Measurements from ENCODE around the gene WDR90.
A peak's percentile ranks its signal among the peaks of the same experiment; 100 is the strongest.

Gene WDR90

DNA sequence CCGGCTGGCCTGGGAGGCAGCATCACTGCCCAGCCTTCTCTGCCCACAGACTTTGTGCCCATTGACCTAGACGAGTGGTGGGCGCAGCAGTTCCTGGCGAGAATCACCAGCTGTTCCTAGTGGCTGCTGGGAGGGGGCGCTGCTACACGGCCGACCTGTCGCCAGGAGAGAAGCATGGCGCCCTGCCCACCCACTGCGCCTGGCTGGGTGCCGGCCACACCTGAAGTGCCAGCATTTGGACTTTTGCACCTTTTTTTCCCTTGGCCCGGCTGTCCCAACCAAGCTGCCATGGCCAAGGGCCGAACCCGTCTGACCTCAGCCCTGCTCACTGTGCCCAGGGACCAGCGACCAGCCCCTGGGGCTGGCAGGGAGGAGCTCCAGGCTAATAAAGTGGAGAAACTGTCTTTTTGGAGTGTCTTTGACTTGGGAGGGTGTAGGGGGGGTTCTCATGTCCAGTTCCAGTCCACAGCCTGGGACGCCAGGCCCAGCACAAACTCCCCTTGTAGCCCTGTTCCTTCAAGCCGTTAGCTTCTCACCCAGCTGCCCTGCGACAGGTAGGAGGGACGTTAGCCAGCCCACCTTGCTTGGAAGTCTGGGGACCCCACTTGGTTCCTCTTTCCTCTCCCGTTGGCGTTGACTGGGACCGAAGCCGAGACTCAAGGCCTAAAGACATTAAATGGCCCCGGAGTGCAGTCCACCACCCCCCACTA, 939 bp upstream of the WDR90 start (continued):
- TF ChIP-seq, protein P1, sequence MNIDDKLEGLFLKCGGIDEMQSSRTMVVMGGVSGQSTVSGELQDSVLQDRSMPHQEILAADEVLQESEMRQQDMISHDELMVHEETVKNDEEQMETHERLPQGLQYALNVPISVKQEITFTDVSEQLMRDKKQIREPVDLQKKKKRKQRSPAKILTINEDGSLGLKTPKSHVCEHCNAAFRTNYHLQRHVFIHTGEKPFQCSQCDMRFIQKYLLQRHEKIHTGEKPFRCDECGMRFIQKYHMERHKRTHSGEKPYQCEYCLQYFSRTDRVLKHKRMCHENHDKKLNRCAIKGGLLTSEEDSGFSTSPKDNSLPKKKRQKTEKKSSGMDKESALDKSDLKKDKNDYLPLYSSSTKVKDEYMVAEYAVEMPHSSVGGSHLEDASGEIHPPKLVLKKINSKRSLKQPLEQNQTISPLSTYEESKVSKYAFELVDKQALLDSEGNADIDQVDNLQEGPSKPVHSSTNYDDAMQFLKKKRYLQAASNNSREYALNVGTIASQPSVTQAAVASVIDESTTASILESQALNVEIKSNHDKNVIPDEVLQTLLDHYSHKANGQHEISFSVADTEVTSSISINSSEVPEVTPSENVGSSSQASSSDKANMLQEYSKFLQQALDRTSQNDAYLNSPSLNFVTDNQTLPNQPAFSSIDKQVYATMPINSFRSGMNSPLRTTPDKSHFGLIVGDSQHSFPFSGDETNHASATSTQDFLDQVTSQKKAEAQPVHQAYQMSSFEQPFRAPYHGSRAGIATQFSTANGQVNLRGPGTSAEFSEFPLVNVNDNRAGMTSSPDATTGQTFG (tag by site-specific recombination; IDR thresholded peaks at IDR 0.05; ENCODE audit: borderline replicate concordance), result no peak
- TF ChIP-seq, protein P2, sequence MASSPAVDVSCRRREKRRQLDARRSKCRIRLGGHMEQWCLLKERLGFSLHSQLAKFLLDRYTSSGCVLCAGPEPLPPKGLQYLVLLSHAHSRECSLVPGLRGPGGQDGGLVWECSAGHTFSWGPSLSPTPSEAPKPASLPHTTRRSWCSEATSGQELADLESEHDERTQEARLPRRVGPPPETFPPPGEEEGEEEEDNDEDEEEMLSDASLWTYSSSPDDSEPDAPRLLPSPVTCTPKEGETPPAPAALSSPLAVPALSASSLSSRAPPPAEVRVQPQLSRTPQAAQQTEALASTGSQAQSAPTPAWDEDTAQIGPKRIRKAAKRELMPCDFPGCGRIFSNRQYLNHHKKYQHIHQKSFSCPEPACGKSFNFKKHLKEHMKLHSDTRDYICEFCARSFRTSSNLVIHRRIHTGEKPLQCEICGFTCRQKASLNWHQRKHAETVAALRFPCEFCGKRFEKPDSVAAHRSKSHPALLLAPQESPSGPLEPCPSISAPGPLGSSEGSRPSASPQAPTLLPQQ (tag by site-specific recombination; IDR thresholded peaks at IDR 0.05), result no peak
- TF ChIP-seq ZBTB1 (tag by site-specific recombination; IDR thresholded peaks at IDR 0.05) (no peak), ZNF677 (tag by site-specific recombination; IDR thresholded peaks at IDR 0.05) (no peak), ZNF114 (tag by site-specific recombination; IDR thresholded peaks at IDR 0.05) (no peak), ZFP37 (tag by site-specific recombination; IDR thresholded peaks at IDR 0.05) (no peak), GFI1B (tag by site-specific recombination; IDR thresholded peaks at IDR 0.05) (no peak), ZNF48 (tag by site-specific recombination; IDR thresholded peaks at IDR 0.05) (no peak), OVOL3 (tag by site-specific recombination; IDR thresholded peaks at IDR 0.05) (no peak), OSR2 (tag by site-specific recombination; IDR thresholded peaks at IDR 0.05) (no peak), KLF7 (tag by site-specific recombination; IDR thresholded peaks at IDR 0.05; ENCODE audit: borderline replicate concordance) (peak; percentile 72), ZBTB17 (tag by site-specific recombination; IDR thresholded peaks at IDR 0.05) (no peak), ZNF394 (tag by site-specific recombination; IDR thresholded peaks at IDR 0.05; ENCODE audit: borderline replicate concordance) (peak; percentile 39; the same call in 1 of the 2 replicates), HOXA7 (CRISPR knock-in tag; IDR thresholded peaks at IDR 0.05; ENCODE audit: borderline replicate concordance) (no peak), ZNF707 (tag by site-specific recombination; IDR thresholded peaks at IDR 0.05) (no peak), ZNF37A (tag by site-specific recombination; IDR thresholded peaks at IDR 0.05) (no peak), ZNF544 (tag by site-specific recombination; IDR thresholded peaks at IDR 0.05) (no peak), SCRT2 (tag by site-specific recombination; IDR thresholded peaks at IDR 0.05) (peak; percentile 85), ZNF571 (tag by site-specific recombination; IDR thresholded peaks at IDR 0.05) (no peak), GLIS2 (tag by site-specific recombination; IDR thresholded peaks at IDR 0.05) (peak; percentile 79), MYNN (tag by site-specific recombination; IDR thresholded peaks at IDR 0.05; ENCODE audit: borderline replicate concordance) (no peak)
- TF ChIP-seq, protein P3, sequence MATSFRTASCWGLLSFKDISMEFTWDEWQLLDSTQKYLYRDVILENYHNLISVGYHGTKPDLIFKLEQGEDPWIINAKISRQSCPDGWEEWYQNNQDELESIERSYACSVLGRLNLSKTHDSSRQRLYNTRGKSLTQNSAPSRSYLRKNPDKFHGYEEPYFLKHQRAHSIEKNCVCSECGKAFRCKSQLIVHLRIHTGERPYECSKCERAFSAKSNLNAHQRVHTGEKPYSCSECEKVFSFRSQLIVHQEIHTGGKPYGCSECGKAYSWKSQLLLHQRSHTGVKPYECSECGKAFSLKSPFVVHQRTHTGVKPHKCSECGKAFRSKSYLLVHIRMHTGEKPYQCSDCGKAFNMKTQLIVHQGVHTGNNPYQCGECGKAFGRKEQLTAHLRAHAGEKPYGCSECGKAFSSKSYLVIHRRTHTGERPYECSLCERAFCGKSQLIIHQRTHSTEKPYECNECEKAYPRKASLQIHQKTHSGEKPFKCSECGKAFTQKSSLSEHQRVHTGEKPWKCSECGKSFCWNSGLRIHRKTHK (tag by site-specific recombination; IDR thresholded peaks at IDR 0.05), result no peak
- TF ChIP-seq, protein P4, sequence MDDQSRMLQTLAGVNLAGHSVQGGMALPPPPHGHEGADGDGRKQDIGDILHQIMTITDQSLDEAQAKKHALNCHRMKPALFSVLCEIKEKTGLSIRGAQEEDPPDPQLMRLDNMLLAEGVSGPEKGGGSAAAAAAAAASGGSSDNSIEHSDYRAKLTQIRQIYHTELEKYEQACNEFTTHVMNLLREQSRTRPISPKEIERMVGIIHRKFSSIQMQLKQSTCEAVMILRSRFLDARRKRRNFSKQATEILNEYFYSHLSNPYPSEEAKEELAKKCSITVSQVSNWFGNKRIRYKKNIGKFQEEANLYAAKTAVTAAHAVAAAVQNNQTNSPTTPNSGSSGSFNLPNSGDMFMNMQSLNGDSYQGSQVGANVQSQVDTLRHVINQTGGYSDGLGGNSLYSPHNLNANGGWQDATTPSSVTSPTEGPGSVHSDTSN (CRISPR knock-in tag; IDR thresholded peaks at IDR 0.05), result no peak
- TF ChIP-seq, protein P5, sequence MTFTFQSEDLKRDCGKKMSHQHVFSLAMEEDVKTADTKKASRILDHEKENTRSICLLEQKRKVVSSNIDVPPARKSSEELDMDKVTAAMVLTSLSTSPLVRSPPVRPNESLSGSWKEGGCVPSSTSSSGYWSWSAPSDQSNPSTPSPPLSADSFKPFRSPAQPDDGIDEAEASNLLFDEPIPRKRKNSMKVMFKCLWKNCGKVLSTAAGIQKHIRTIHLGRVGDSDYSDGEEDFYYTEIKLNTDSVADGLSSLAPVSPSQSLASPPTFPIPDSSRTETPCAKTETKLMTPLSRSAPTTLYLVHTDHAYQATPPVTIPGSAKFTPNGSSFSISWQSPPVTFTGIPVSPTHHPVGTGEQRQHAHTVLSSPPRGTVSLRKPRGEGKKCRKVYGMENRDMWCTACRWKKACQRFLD (tag by site-specific recombination; IDR thresholded peaks at IDR 0.05), result no peak
- TF ChIP-seq, protein P6, sequence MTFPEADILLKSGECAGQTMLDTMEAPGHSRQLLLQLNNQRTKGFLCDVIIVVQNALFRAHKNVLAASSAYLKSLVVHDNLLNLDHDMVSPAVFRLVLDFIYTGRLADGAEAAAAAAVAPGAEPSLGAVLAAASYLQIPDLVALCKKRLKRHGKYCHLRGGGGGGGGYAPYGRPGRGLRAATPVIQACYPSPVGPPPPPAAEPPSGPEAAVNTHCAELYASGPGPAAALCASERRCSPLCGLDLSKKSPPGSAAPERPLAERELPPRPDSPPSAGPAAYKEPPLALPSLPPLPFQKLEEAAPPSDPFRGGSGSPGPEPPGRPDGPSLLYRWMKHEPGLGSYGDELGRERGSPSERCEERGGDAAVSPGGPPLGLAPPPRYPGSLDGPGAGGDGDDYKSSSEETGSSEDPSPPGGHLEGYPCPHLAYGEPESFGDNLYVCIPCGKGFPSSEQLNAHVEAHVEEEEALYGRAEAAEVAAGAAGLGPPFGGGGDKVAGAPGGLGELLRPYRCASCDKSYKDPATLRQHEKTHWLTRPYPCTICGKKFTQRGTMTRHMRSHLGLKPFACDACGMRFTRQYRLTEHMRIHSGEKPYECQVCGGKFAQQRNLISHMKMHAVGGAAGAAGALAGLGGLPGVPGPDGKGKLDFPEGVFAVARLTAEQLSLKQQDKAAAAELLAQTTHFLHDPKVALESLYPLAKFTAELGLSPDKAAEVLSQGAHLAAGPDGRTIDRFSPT (tag by site-specific recombination; IDR thresholded peaks at IDR 0.05), result peak; percentile 95
- TF ChIP-seq, protein P7, sequence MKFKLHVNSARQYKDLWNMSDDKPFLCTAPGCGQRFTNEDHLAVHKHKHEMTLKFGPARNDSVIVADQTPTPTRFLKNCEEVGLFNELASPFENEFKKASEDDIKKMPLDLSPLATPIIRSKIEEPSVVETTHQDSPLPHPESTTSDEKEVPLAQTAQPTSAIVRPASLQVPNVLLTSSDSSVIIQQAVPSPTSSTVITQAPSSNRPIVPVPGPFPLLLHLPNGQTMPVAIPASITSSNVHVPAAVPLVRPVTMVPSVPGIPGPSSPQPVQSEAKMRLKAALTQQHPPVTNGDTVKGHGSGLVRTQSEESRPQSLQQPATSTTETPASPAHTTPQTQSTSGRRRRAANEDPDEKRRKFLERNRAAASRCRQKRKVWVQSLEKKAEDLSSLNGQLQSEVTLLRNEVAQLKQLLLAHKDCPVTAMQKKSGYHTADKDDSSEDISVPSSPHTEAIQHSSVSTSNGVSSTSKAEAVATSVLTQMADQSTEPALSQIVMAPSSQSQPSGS (tag by site-specific recombination; IDR thresholded peaks at IDR 0.05; ENCODE audit: low read depth), result no peak
- TF ChIP-seq, protein P8, sequence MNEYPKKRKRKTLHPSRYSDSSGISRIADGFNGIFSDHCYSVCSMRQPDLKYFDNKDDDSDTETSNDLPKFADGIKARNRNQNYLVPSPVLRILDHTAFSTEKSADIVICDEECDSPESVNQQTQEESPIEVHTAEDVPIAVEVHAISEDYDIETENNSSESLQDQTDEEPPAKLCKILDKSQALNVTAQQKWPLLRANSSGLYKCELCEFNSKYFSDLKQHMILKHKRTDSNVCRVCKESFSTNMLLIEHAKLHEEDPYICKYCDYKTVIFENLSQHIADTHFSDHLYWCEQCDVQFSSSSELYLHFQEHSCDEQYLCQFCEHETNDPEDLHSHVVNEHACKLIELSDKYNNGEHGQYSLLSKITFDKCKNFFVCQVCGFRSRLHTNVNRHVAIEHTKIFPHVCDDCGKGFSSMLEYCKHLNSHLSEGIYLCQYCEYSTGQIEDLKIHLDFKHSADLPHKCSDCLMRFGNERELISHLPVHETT (tag by site-specific recombination; IDR thresholded peaks at IDR 0.05), result no peak

Data from HEK293 (cell line).